ENCODE results near the gene G0S2. TPM values are rescaled to one million over a fixed set of nuclear protein-coding genes. Genes with fewer than 3 reads are reported as not detected.

The G0S2 gene
- total RNA-seq, 1 experiment from 2014 or later, result 45.7 TPM

- no peaks in the 10 kb centered on the region for H3K9me3 Mint-ChIP-seq (ENCODE audit: unreplicated experiment)
- no TSS peak for BruUV-seq (replicated peaks)
- ChIA-PET POLR2A (no interaction called here), CTCF (no interaction called here)
- Histone ChIP-seq H3K36me3 (ENCODE audit: control insufficient read depth, insufficient read depth, low read length) (no peaks in the 10 kb centered on the region), H3K4me1 (no peaks in the 10 kb centered on the region), H3K9me3 (no peaks in the 10 kb centered on the region), H3K27me3 (replicated peaks; ENCODE audit: control insufficient read depth, insufficient read depth, low read length) (no peaks in the 10 kb centered on the region), H3K4me3 (ENCODE audit: low read depth, low read length) (no peak overlapping the region)
- intact Hi-C loops (cut with micrococcal nuclease; ENCODE audit: unreplicated experiment), result no loop called here
- no peaks in the 10 kb centered on the region for H3K36me3 Mint-ChIP-seq (ENCODE audit: insufficient read depth, unreplicated experiment)
- no peak for DNase-seq
- H3K4me3 Mint-ChIP-seq (ENCODE audit: unreplicated experiment), result no peak overlapping the region
- no peak for TF ChIP-seq CTCF (IDR thresholded peaks at IDR 0.05; ENCODE audit: insufficient read depth in 1 of 2, low read depth in 1 of 2, low read length in 1 of 2, severe bottlenecking in 1 of 2, unreplicated experiment in 1 of 2)
- peaks cover 14% of the 10 kb centered on the region for H3K27me3 Mint-ChIP-seq (ENCODE audit: insufficient read depth, unreplicated experiment)
- no peak overlapping the region for H3K27ac Mint-ChIP-seq (ENCODE audit: unreplicated experiment)
- no peaks in the 10 kb centered on the region for H3K4me1 Mint-ChIP-seq (ENCODE audit: low read depth, unreplicated experiment)
These were observed 33.1 kb downstream of the G0S2 start for GRCh38 chr1:209708297-209708696.

- TF ChIP-seq CTCF (IDR thresholded peaks at IDR 0.05; ENCODE audit: insufficient read depth in 1 of 2, low read depth in 1 of 2, low read length in 1 of 2, severe bottlenecking in 1 of 2, unreplicated experiment in 1 of 2), result no peak
- H3K4me1 Mint-ChIP-seq (ENCODE audit: low read depth, unreplicated experiment), result no peaks in the 10 kb centered on the region
- no peaks in the 10 kb centered on the region for H3K9me3 ChIP-seq
- H3K27me3 Mint-ChIP-seq (ENCODE audit: insufficient read depth, unreplicated experiment), result peaks cover 4% of the 10 kb centered on the region
- intact Hi-C loops (cut with micrococcal nuclease; ENCODE audit: unreplicated experiment), result no loop called here
- no peak for DNase-seq
- ChIA-PET POLR2A (no interaction called here), CTCF (no interaction called here)
- no TSS peak for BruUV-seq (replicated peaks)
- H3K4me3 ChIP-seq (ENCODE audit: low read depth, low read length), result no peak overlapping the region
- H3K36me3 ChIP-seq (ENCODE audit: control insufficient read depth, insufficient read depth, low read length), result no peaks in the 10 kb centered on the region
- H3K27ac Mint-ChIP-seq (ENCODE audit: unreplicated experiment), result no peak overlapping the region
- no peaks in the 10 kb centered on the region for H3K9me3 Mint-ChIP-seq (ENCODE audit: unreplicated experiment)
- no peaks in the 10 kb centered on the region for H3K27me3 ChIP-seq (replicated peaks; ENCODE audit: control insufficient read depth, insufficient read depth, low read length)
- H3K36me3 Mint-ChIP-seq (ENCODE audit: insufficient read depth, unreplicated experiment), result no peaks in the 10 kb centered on the region
- H3K4me3 Mint-ChIP-seq (ENCODE audit: unreplicated experiment), result no peak overlapping the region
- no peaks in the 10 kb centered on the region for H3K4me1 ChIP-seq
These were observed 34.9 kb downstream of the G0S2 start for GRCh38 chr1:209710093-209710492.

GRCh38 chr1:209710847-209711246 is 35.6 kb downstream of the G0S2 start:
- TF ChIP-seq CTCF (IDR thresholded peaks at IDR 0.05; ENCODE audit: insufficient read depth in 1 of 2, low read depth in 1 of 2, low read length in 1 of 2, severe bottlenecking in 1 of 2, unreplicated experiment in 1 of 2), result no peak
- Histone ChIP-seq H3K36me3 (ENCODE audit: control insufficient read depth, insufficient read depth, low read length) (no peaks in the 10 kb centered on the region), H3K27me3 (replicated peaks; ENCODE audit: control insufficient read depth, insufficient read depth, low read length) (no peaks in the 10 kb centered on the region), H3K4me1 (no peaks in the 10 kb centered on the region), H3K4me3 (ENCODE audit: low read depth, low read length) (no peak overlapping the region), H3K9me3 (no peaks in the 10 kb centered on the region)
- no peaks in the 10 kb centered on the region for H3K9me3 Mint-ChIP-seq (ENCODE audit: unreplicated experiment)
- no peak overlapping the region for H3K27ac Mint-ChIP-seq (ENCODE audit: unreplicated experiment)
- no peak overlapping the region for H3K4me3 Mint-ChIP-seq (ENCODE audit: unreplicated experiment)
- H3K36me3 Mint-ChIP-seq (ENCODE audit: insufficient read depth, unreplicated experiment), result no peaks in the 10 kb centered on the region
- H3K27me3 Mint-ChIP-seq (ENCODE audit: insufficient read depth, unreplicated experiment), result peaks cover 8% of the 10 kb centered on the region
- no peak for DNase-seq
- BruUV-seq (replicated peaks), result no TSS peak
- intact Hi-C loops (cut with micrococcal nuclease; ENCODE audit: unreplicated experiment), result no loop called here
- no peaks in the 10 kb centered on the region for H3K4me1 Mint-ChIP-seq (ENCODE audit: low read depth, unreplicated experiment)
- ChIA-PET CTCF (no interaction called here), POLR2A (no interaction called here)

Measured in Caco-2 (cell line).